CD4-positive, alpha-beta T cell treated with Interleukin-4 for 1 hour (primary cell): ENCODE results near the gene DTX1.
A peak's percentile ranks its signal among the peaks of the same experiment; 100 is the strongest.

ENCODE experiments used
- DNase-seq, 2 donors: peaks; one replicate each; pipeline ENCODE4 v3.0.0-alpha.2; 2020 to 2022

The DTX1 gene

DNA sequence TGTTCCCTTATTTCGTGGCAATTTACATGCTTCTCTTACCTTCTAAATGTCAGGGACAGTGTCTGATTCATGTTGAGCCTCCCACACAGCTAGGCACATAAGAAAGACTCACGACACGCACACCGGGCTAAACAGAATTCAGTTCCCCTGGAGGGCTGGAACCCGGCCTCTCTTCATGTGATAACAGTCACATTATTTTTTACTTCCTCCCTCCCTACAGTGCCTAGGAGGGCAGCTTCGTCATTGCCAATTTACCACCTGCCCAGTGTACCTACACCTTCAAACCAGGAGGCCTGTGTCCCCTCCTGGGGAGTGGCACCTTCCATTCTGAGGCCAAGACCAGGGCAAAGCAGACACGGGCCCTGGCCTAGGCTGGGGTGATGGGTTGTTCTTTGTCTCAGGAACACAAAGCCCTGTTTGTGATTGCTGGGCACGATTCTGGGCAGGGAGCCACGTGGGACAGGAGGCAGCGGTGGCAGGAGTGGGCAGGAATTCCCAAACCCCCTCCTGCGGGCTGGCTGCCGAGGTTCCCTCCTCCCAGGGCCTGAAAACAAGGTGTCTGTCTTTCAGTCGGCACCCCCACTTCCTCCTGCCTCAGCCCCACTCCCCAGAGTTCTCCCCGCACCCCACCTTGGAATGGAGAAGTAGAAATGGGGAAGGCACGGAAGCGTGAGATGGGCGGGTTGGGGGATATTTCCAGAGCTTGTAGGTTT, 85.8 kb downstream of the DTX1 start:
- peak in 1 of 2 donors; percentile 45 for DNase-seq

GRCh38 chr12:113142886-113143332, 86.4 kb downstream of the DTX1 start:
- no peak for DNase-seq

DNA sequence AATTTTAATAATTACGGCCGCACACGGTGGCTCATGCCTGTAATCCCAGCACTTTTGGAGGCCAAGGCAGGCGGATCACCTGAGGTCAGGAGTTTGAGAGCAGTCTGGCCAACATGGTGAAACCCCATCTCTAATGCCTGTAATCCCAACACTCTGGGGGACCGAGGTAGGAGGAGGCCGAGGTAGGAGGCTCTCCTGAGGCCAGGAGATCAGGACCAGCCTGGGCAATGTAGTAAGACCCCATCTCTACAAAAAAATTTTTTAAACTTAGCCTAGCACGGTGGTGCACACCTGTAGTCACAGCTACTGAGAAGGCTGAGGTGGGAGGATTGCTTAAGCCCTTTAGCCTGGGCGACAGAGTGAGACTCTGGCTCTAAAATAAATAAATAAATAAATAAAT, 87.4 kb downstream of the DTX1 start:
- DNase-seq: no peak

- DNase-seq: no peak
Measured at GRCh38 chr12:113144806-113145205, 88.3 kb downstream of the DTX1 start.

DNA sequence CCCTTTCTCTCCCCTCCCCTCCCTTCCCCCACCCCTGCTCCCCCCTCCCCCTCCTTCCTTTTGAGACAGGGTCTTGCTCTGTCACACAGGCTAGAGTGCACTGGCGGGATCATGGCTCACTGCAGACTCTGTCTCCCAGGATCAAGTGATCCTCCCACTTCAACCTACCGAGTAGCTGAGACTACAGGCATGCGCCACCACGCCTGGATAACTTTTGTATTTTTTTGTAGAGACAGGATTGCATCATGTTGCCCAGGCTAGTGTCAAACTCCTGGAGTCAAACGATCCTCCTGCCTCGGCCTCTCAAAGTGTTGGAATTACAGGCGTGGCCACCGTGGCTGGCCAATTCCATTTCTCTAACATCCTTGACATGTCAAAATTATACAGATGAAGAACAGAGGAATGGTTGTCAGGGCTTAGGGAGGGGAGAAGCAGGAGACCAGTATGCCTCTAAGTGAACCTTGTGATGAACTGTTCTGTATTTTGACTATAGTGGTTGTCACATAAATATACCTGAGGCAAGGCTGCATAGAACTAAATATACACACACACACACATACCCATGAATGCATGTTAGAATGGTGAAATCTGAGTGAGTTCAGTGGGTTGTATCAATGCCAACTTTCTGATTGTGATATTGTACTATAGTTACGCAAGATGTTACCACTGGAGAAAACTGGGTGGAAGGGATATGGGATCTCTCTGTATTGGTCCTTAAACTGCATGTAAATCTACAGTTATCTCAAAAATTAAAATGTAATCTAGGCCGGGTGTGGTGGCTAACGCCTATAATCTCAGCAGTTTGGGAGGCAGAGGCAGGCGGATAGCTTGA, 89.4 kb downstream of the DTX1 start:
- no peak for DNase-seq

- DNase-seq: no peak
Measured at GRCh38 chr12:113146999-113147398, 90.5 kb downstream of the DTX1 start.
